Globus pallidus (tissue), 1 donor: ENCODE results near the gene ENPP7.

Experiments used
- DNase-seq: peaks from one replicate; pipeline ENCODE4 v3.0.0-alpha.2; 2015; ENCODE audit warnings: low spot score

ENPP7 gene

GRCh38 chr17:79702550-79703236, 28.1 kb upstream of the ENPP7 start:
- DNase-seq: no peak

- DNase-seq: no peak
Observed at GRCh38 chr17:79704691-79705090, 26.1 kb upstream of the ENPP7 start.

- no peak for DNase-seq
Observed at GRCh38 chr17:79705674-79706073, 25.1 kb upstream of the ENPP7 start.

GRCh38 chr17:79706931-79707850, 23.6 kb upstream of the ENPP7 start:
- peak; percentile 45 for DNase-seq

GRCh38 chr17:79707931-79708891, 22.5 kb upstream of the ENPP7 start:
- DNase-seq: no peak

GRCh38 chr17:79711715-79712305, 18.9 kb upstream of the ENPP7 start:
- DNase-seq: no peak

- DNase-seq: no peak
Observed at GRCh38 chr17:79713391-79713790, 17.4 kb upstream of the ENPP7 start.

GRCh38 chr17:79714176-79715097, 16.3 kb upstream of the ENPP7 start:
- DNase-seq: no peak

GRCh38 chr17:79715098-79715942, 15.4 kb upstream of the ENPP7 start:
- DNase-seq: no peak

GRCh38 chr17:79715943-79716797, 14.6 kb upstream of the ENPP7 start:
- no peak for DNase-seq

GRCh38 chr17:79720705-79721292, 9.9 kb upstream of the ENPP7 start:
- DNase-seq: no peak

- no peak for DNase-seq
Observed at GRCh38 chr17:79721993-79722671, 8.6 kb upstream of the ENPP7 start.

- no peak for DNase-seq
Observed at GRCh38 chr17:79722787-79723186, 8.0 kb upstream of the ENPP7 start.

- DNase-seq: peak; percentile 91
Observed at GRCh38 chr17:79728169-79728907, 2.4 kb upstream of the ENPP7 start.

- no peak for DNase-seq
Observed at GRCh38 chr17:79728908-79729471, 1.8 kb upstream of the ENPP7 start.

- DNase-seq: no peak
Observed at GRCh38 chr17:79729761-79730160, 982 bp upstream of the ENPP7 start.

- DNase-seq: no peak
Observed at GRCh38 chr17:79730437-79730768, 340 bp upstream of the ENPP7 start.
